Kidney epithelial cell (primary cell): ENCODE data around the gene VEGFB. TPM values are rescaled to one million over a fixed set of nuclear protein-coding genes. Genes with fewer than 3 reads are reported as not detected.

ENCODE experiments used
- DNase-seq: peaks from one replicate; pipeline ENCODE4 v3.0.0-alpha.2; 2010; ENCODE audit warnings: low read depth
- H3K27me3 ChIP-seq: 2 replicates; pipeline ENCODE4 v1.6.0; 2011; ENCODE audit warnings: low read length; ENCODE audit not compliant: control insufficient read depth, insufficient read depth
- H3K36me3 ChIP-seq: 2 replicates; pipeline ENCODE4 v1.5.1; 2011; ENCODE audit warnings: low read length; ENCODE audit not compliant: control insufficient read depth, insufficient read depth
- H3K4me3 ChIP-seq: 2 replicates; pipeline ENCODE4 v1.5.1; 2011; ENCODE audit warnings: low read depth, mild to moderate bottlenecking, control low read depth, low read length
- total RNA-seq: library from RNA; depleted of rRNA; stranded (reverse); fragments of >200 nt; gene quantifications from 2 replicates; pipeline ENCODE4 v1.2.3, GENCODE V29; 2015
- TF ChIP-seq, protein P1 (sequence below): IDR thresholded peaks from 2 replicates; pipeline ENCODE4 v1.5.1; 2011; ENCODE audit warnings: mild to moderate bottlenecking, moderate library complexity, low read length, control low read depth, inconsistent platforms; ENCODE audit not compliant: insufficient read depth, poor library complexity, severe bottlenecking

VEGFB gene
- total RNA-seq, 1 donor from 2014 or later: 54.7 TPM

DNA sequence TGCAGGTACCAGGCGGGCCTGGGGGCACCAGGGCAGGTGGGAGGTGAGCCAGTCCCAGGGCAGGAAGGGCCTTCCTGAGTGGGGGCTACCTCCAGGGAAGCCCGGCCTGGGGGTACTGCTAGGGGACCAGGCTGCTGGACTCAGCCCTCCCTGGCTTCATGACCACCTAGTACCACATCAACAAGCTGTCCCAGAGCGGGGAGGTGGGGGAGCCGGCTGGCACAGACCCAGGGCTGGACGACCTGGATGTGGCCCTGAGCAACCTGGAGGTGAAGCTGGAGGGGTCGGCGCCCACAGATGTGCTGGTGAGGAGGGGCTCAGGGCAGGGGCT is 15.1 kb upstream of the VEGFB start:
- TF ChIP-seq, protein P1, sequence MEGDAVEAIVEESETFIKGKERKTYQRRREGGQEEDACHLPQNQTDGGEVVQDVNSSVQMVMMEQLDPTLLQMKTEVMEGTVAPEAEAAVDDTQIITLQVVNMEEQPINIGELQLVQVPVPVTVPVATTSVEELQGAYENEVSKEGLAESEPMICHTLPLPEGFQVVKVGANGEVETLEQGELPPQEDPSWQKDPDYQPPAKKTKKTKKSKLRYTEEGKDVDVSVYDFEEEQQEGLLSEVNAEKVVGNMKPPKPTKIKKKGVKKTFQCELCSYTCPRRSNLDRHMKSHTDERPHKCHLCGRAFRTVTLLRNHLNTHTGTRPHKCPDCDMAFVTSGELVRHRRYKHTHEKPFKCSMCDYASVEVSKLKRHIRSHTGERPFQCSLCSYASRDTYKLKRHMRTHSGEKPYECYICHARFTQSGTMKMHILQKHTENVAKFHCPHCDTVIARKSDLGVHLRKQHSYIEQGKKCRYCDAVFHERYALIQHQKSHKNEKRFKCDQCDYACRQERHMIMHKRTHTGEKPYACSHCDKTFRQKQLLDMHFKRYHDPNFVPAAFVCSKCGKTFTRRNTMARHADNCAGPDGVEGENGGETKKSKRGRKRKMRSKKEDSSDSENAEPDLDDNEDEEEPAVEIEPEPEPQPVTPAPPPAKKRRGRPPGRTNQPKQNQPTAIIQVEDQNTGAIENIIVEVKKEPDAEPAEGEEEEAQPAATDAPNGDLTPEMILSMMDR: no peak
- DNase-seq: no peak

DNA sequence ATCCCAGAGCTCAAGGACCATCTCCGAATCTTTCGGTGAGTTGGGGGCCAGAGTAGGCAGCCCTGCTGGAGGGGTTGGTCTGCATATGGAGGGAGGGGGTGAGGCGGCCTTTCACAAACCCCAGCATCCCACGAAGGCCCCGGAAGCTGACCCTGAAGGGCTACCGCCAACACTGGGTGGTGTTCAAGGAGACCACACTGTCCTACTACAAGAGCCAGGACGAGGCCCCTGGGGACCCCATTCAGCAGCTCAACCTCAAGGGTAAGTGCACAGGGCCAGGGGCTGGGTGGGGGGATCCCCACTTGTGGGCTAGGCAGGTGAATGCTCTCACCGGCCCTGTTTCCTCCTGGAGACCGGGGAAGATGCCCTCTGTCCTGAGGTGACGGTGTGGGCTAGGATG is 14.6 kb upstream of the VEGFB start:
- DNase-seq: no peak
- peaks cover 1% of the 10 kb centered on the region for H3K36me3 ChIP-seq
- TF ChIP-seq, protein P1: no peak

More for the DNA sequence above, 15.1 kb upstream of the VEGFB start:
- Histone ChIP-seq H3K36me3 (no peaks in the 10 kb centered on the region), H3K4me3 (no peak overlapping the region), H3K27me3 (no peaks in the 10 kb centered on the region)

DNA sequence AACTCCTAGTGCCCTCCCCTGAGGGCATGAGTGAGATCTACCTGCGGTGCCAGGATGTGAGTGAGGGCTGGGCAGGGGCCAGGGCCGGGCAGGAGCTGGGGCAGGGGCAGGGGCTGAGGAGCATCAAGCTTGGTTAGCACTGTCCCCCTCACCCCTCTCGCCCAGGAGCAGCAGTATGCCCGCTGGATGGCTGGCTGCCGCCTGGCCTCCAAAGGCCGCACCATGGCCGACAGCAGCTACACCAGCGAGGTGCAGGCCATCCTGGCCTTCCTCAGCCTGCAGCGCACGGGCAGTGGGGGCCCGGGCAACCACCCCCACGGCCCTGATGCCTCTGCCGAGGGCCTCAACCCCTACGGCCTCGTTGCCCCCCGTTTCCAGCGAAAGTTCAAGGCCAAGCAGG is 14.1 kb upstream of the VEGFB start:
- no peak overlapping the region for H3K4me3 ChIP-seq
- H3K27me3 ChIP-seq: no peaks in the 10 kb centered on the region
- TF ChIP-seq, protein P1: no peak
- DNase-seq: no peak
- peaks cover 1% of the 10 kb centered on the region for H3K36me3 ChIP-seq

More for the DNA sequence above, 14.6 kb upstream of the VEGFB start:
- Histone ChIP-seq H3K27me3 (no peaks in the 10 kb centered on the region), H3K4me3 (no peak overlapping the region)

DNA sequence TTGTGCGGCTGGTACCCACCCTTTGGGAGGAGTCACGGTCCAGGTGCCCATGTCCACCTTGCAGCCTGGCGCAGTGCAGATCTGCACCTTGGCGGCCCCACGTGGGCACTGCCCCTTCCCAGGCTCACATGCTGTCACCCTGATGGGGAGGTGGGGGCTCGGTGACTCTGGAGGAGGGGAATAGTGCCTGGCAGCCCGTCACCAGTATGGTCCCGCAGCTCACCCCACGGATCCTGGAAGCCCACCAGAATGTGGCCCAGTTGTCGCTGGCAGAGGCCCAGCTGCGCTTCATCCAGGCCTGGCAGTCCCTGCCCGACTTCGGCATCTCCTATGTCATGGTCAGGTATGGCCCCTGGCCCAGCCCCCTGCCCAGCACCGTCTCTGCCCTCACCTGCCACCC is 13.6 kb upstream of the VEGFB start:
- Histone ChIP-seq H3K36me3 (peaks cover 1% of the 10 kb centered on the region), H3K4me3 (no peak overlapping the region), H3K27me3 (no peaks in the 10 kb centered on the region)
- DNase-seq: no peak
- TF ChIP-seq, protein P1: no peak

DNA sequence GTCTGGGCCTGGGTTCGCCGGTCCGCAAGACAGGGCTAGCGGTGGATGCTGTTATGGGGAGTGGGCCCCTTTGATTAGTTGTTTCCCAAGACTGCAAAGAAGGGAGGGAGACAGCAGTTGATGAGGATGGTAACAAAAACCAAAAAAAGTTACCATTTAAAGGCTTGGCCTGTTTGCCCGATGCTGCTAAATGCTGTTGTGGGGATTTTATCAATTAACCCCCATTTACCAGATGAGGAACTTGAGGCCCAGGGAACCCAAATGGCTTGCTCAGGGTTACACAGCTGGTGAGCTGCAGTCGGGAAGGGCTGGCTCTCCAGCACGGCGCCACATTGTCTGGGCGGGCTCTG is 11.8 kb upstream of the VEGFB start:
- Histone ChIP-seq H3K27me3 (no peaks in the 10 kb centered on the region), H3K4me3 (no peak overlapping the region), H3K36me3 (peaks cover 1% of the 10 kb centered on the region)
- TF ChIP-seq, protein P1: no peak
- no peak for DNase-seq

DNA sequence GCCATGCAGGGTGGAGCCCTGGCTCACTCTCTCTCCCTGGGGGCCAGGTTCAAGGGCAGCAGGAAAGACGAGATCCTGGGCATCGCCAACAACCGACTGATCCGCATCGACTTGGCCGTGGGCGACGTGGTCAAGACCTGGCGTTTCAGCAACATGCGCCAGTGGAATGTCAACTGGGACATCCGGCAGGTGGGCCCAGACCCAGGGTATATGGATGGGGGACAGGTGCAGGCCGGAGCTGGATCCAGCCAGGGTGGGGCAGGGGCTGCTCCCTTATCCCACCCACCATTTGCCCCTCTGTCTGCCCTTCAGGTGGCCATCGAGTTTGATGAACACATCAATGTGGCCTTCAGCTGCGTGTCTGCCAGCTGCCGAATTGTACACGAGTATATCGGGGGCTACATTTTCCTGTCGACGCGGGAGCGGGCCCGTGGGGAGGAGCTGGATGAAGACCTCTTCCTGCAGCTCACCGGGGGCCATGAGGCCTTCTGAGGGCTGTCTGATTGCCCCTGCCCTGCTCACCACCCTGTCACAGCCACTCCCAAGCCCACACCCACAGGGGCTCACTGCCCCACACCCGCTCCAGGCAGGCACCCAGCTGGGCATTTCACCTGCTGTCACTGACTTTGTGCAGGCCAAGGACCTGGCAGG is 11.3 kb upstream of the VEGFB start:
- no peak for DNase-seq
- TF ChIP-seq, protein P1: no peak
- H3K4me3 ChIP-seq: no peak overlapping the region
- peaks cover 1% of the 10 kb centered on the region for H3K36me3 ChIP-seq
- no peaks in the 10 kb centered on the region for H3K27me3 ChIP-seq
